GM18517 (cell line): ENCODE results near the gene ALDH1A3.

Experiments used
- ATAC-seq: cut with Tn5 transposase; IDR thresholded peaks from one replicate; pipeline ENCODE4 v1.9.1; 2021; ENCODE audit warnings: mild to moderate bottlenecking, moderate library complexity; ENCODE audit not compliant: unreplicated experiment

ALDH1A3 gene

GRCh38 chr15:100944986-100945385, 65.4 kb downstream of the ALDH1A3 start:
- ATAC-seq, result no peak

- ATAC-seq, result peak; percentile 49
Observed at GRCh38 chr15:100947760-100948429, 68.3 kb downstream of the ALDH1A3 start.

- peak; percentile 38 for ATAC-seq
Observed at GRCh38 chr15:100948430-100948762, 68.8 kb downstream of the ALDH1A3 start.

- ATAC-seq, result no peak
Observed at GRCh38 chr15:100949691-100950090, 70.1 kb downstream of the ALDH1A3 start.

- no peak for ATAC-seq
Observed at GRCh38 chr15:100951965-100952364, 72.3 kb downstream of the ALDH1A3 start.

GRCh38 chr15:100952566-100952965, 72.9 kb downstream of the ALDH1A3 start:
- no peak for ATAC-seq

- no peak for ATAC-seq
Observed at GRCh38 chr15:100958326-100959065, 78.9 kb downstream of the ALDH1A3 start.

- no peak for ATAC-seq
Observed at GRCh38 chr15:100959066-100960050, 79.7 kb downstream of the ALDH1A3 start.
